ENCODE measurements around the gene AMN1. TPM values are rescaled to one million over a fixed set of nuclear protein-coding genes. Genes with fewer than 3 reads are reported as not detected.

AMN1 gene
- total RNA-seq, 2 experiments from 2014 or later = 3.5 to 4.1 TPM

GRCh38 chr12:31756977-31757420, 28.2 kb upstream of the AMN1 start:
- H3K4me1 Mint-ChIP-seq (ENCODE audit: low read depth) = peaks cover 17% of the 10 kb centered on the region
- H3K27me3 Mint-ChIP-seq = no peaks in the 10 kb centered on the region
- no peaks in the 10 kb centered on the region for H3K9me3 Mint-ChIP-seq
- no peak overlapping the region for H3K4me3 Mint-ChIP-seq
- ChIA-PET CTCF (no interaction called here), POLR2A (no interaction called here)
- DNase-seq (no peak), ATAC-seq (no peak)
- no peak for TF ChIP-seq CTCF (IDR thresholded peaks at IDR 0.05)
- no peaks in the 10 kb centered on the region for H3K36me3 Mint-ChIP-seq (ENCODE audit: low read depth)
- no peak overlapping the region for H3K27ac Mint-ChIP-seq
- intact Hi-C loops (cut with micrococcal nuclease) = no loop called here

GRCh38 chr12:31752450-31752849, 23.6 kb upstream of the AMN1 start:
- POLR2A ChIA-PET = no interaction called here
- peak overlapping the region; percentile 35 for H3K4me3 Mint-ChIP-seq
- H3K9me3 Mint-ChIP-seq = peaks cover 2% of the 10 kb centered on the region

GRCh38 chr12:31751085-31751484, 22.3 kb upstream of the AMN1 start:
- Mint-ChIP-seq H3K27ac (no peak overlapping the region), H3K4me3 (no peak overlapping the region), H3K4me1 (ENCODE audit: low read depth) (peaks cover 48% of the 10 kb centered on the region), H3K27me3 (no peaks in the 10 kb centered on the region), H3K9me3 (peaks cover 2% of the 10 kb centered on the region), H3K36me3 (ENCODE audit: low read depth) (peaks cover 1% of the 10 kb centered on the region)
- intact Hi-C loops (cut with micrococcal nuclease) = no loop called here
- ChIA-PET POLR2A (no interaction called here), CTCF (interaction anchor here (2.2 kb wide), 1 partner anchor 12 kb away, joined by 5 read pairs; no protein-coding TSS in a partner anchor)
- DNase-seq = no peak
- TF ChIP-seq CTCF (IDR thresholded peaks at IDR 0.05) = no peak
- ATAC-seq = no peak

More at GRCh38 chr12:31752450-31752849, 23.6 kb upstream of the AMN1 start:
- CTCF ChIA-PET = no interaction called here
- intact Hi-C loops (cut with micrococcal nuclease) = no loop called here
- Mint-ChIP-seq H3K27ac (peak overlapping the region; percentile 71), H3K27me3 (no peaks in the 10 kb centered on the region), H3K36me3 (ENCODE audit: low read depth) (peaks cover 1% of the 10 kb centered on the region), H3K4me1 (ENCODE audit: low read depth) (peaks cover 39% of the 10 kb centered on the region)
- DNase-seq = no peak
- TF ChIP-seq CTCF (IDR thresholded peaks at IDR 0.05) = no peak
- no peak for ATAC-seq

GRCh38 chr12:31750747-31751039, 21.9 kb upstream of the AMN1 start:
- peaks cover 1% of the 10 kb centered on the region for H3K36me3 Mint-ChIP-seq (ENCODE audit: low read depth)
- peaks cover 51% of the 10 kb centered on the region for H3K4me1 Mint-ChIP-seq (ENCODE audit: low read depth)
- ChIA-PET POLR2A (no interaction called here), CTCF (interaction anchor here (2.2 kb wide), 1 partner anchor 12 kb away, joined by 5 read pairs; no protein-coding TSS in a partner anchor)
- no peak overlapping the region for H3K4me3 Mint-ChIP-seq
- no peaks in the 10 kb centered on the region for H3K27me3 Mint-ChIP-seq
- intact Hi-C loops (cut with micrococcal nuclease) = no loop called here
- DNase-seq (no peak), ATAC-seq (no peak)
- TF ChIP-seq CTCF (IDR thresholded peaks at IDR 0.05) = no peak
- H3K27ac Mint-ChIP-seq = no peak overlapping the region
- H3K9me3 Mint-ChIP-seq = peaks cover 2% of the 10 kb centered on the region

- no peak overlapping the region for H3K4me3 Mint-ChIP-seq
- POLR2A ChIA-PET = interaction anchor here (1.1 kb wide), 1 partner anchor 15 kb away, joined by 3 read pairs; no protein-coding TSS in a partner anchor
- ATAC-seq (peak; percentile 90), DNase-seq (peak; percentile 87)
- H3K9me3 Mint-ChIP-seq = peaks cover 2% of the 10 kb centered on the region
- no peak for TF ChIP-seq CTCF (IDR thresholded peaks at IDR 0.05)
- CTCF ChIA-PET = interaction anchor here (1.2 to 2.2 kb wide), 3 partner anchors 14 to 67 kb away, joined by 3 to 5 read pairs (median 3); no protein-coding TSS in a partner anchor
- peaks cover 1% of the 10 kb centered on the region for H3K36me3 Mint-ChIP-seq (ENCODE audit: low read depth)
- H3K27me3 Mint-ChIP-seq = no peaks in the 10 kb centered on the region
- H3K4me1 Mint-ChIP-seq (ENCODE audit: low read depth) = peaks cover 63% of the 10 kb centered on the region
- H3K27ac Mint-ChIP-seq = peak overlapping the region; percentile 53
- intact Hi-C loops (cut with micrococcal nuclease) = loop anchor here (5.0 kb wide), 1 partner anchor 148 kb away; no protein-coding TSS in a partner anchor
These were observed 20.3 kb upstream of the AMN1 start for GRCh38 chr12:31749024-31749704.

All from activated CD8-positive, alpha-beta T cell treated with anti-CD3 and anti-CD28 coated beads for 36 hours (primary cell).